GM12878 (cell line): ENCODE results near the gene ACADS. TPM values are rescaled to one million over a fixed set of nuclear protein-coding genes. Genes with fewer than 3 reads are reported as not detected.
A peak's percentile ranks its signal among the peaks of the same experiment; 100 is the strongest.

Experiments used
- ATAC-seq: fragments of 200-7000 bp; cut with Tn5 transposase; 3 replicates; pipeline ENCODE4 v1.9.1; 2020; ENCODE audit warnings: mild to moderate bottlenecking, moderate library complexity
- BruUV-seq: library from RNA; stranded (reverse); fragments of 400-500 nt; replicated peaks from 2 replicates; lab custom pipeline; 2021; lab: Mats Ljungman, UMichigan
- CTCF ChIA-PET: fragments of 300-600 bp; sonication (Branson Sonifier 250); formaldehyde crosslinking; extraction: SDS; loops from one replicate; lab custom pipeline; 2021; ENCODE audit warnings: inconsistent platforms; lab: Yijun Ruan, JAX
- POLR2A ChIA-PET: fragments of 350-600 bp; formaldehyde crosslinking; extraction: SDS; loops from one replicate; lab custom pipeline; 2021; ENCODE audit warnings: inconsistent platforms; lab: Charles Lee
- RAD21 ChIA-PET: fragments of 300-600 bp; sonication (Branson Sonifier 250); formaldehyde crosslinking; loops from one replicate; lab custom pipeline; 2023; ENCODE audit warnings: antibody characterized with exemption; ENCODE audit not compliant: unreplicated experiment; lab: Charles Lee
- SMC1A ChIA-PET: fragments of 300-600 bp; sonication (Branson Sonifier 250); formaldehyde crosslinking; loops from one replicate; lab custom pipeline; 2023; ENCODE audit not compliant: unreplicated experiment, uncharacterized antibody; lab: Charles Lee
- DNase-seq: peaks from one replicate; pipeline ENCODE4 v3.0.0-alpha.2; 2011; ENCODE audit warnings: low read depth, low spot score
- FAIRE-seq: peaks from 3 replicates; lab custom pipeline; 2011; peaks lifted over from hg19 to GRCh38; lab: Jason Lieb, UNC
- H2AFZ ChIP-seq: 2 replicates; pipeline ENCODE4 v1.6.0; 2011; ENCODE audit warnings: low read depth, low read length, control low read depth; ENCODE audit not compliant: control insufficient read depth
- H3K27ac ChIP-seq: 2 replicates; pipeline ENCODE4 v1.5.1; 2011; ENCODE audit warnings: control low read depth; ENCODE audit not compliant: control insufficient read depth, insufficient read depth
- H3K27me3 ChIP-seq, 2 experiments: replicated peaks in 1 of 2; 2 replicates each; pipeline versions ENCODE4 v1.6.0 to v1.6.1; 2011; ENCODE audit warnings: low read length in 1 of 2; ENCODE audit not compliant: control insufficient read depth in 2 of 2, insufficient read depth in 2 of 2
- H3K36me3 ChIP-seq, 2 experiments: 2 replicates each; pipeline ENCODE4 v1.5.1; 2011; ENCODE audit warnings: low read length in 1 of 2; ENCODE audit not compliant: control insufficient read depth in 2 of 2, insufficient read depth in 2 of 2
- H3K4me1 ChIP-seq: 2 replicates; pipeline ENCODE4 v1.6.1; 2011; ENCODE audit warnings: mild to moderate bottlenecking, low read length, moderate library complexity, mixed read lengths; ENCODE audit not compliant: control insufficient read depth, insufficient read depth
- H3K4me2 ChIP-seq: 2 replicates; pipeline ENCODE4 v1.6.0; 2011; ENCODE audit warnings: control low read depth; ENCODE audit not compliant: control insufficient read depth, insufficient read depth
- H3K4me3 ChIP-seq: fragments of 200-600 bp; sonication (generic); 2 replicates; pipeline ENCODE4 v1.5.1; 2016
- H3K79me2 ChIP-seq: 2 replicates; pipeline ENCODE4 v1.6.0; 2011; ENCODE audit warnings: low read length; ENCODE audit not compliant: control insufficient read depth, insufficient read depth
- H3K9ac ChIP-seq: 2 replicates; pipeline ENCODE4 v1.8.0; 2011; ENCODE audit warnings: low read length, control low read depth, mixed read lengths; ENCODE audit not compliant: control insufficient read depth, insufficient read depth
- H3K9me3 ChIP-seq: replicated peaks from 3 replicates; pipeline ENCODE4 v1.5.1; 2011; ENCODE audit warnings: mild to moderate bottlenecking, low read length; ENCODE audit not compliant: control insufficient read depth, insufficient read depth
- H4K20me1 ChIP-seq: 2 replicates; pipeline ENCODE4 v1.6.0; 2011; ENCODE audit not compliant: control insufficient read depth, insufficient read depth
- CHD1 ChIP-seq: IDR thresholded peaks from 2 replicates; pipeline ENCODE4 v1.6.1; 2012; ENCODE audit warnings: low read depth, low read length, improper control_type of control experiment
- DPF2 ChIP-seq: fragments of 450-650 bp; IDR thresholded peaks from 2 replicates; pipeline ENCODE4 v1.6.1; 2017; ENCODE audit warnings: mild to moderate bottlenecking
- LARP7 ChIP-seq: fragments of 450-650 bp; IDR thresholded peaks from 2 replicates; pipeline ENCODE4 v1.6.1; 2017; ENCODE audit warnings: mild to moderate bottlenecking
- MEF2B ChIP-seq: fragments of 450-650 bp; IDR thresholded peaks from 2 replicates; pipeline ENCODE4 v1.6.1; 2018; ENCODE audit warnings: mild to moderate bottlenecking, moderate library complexity; ENCODE audit not compliant: partially characterized antibody, poor library complexity, severe bottlenecking
- MTA2 ChIP-seq: fragments of 450-650 bp; IDR thresholded peaks from 2 replicates; pipeline ENCODE4 v1.6.1; 2016; ENCODE audit warnings: low read depth, mild to moderate bottlenecking, moderate library complexity
- NFYB ChIP-seq: IDR thresholded peaks from 2 replicates; pipeline ENCODE4 v1.6.1; 2011; ENCODE audit warnings: low read depth, mild to moderate bottlenecking, low read length, improper control_type of control experiment, moderate library complexity; ENCODE audit not compliant: insufficient read depth
- PAX8 ChIP-seq: fragments of 450-650 bp; IDR thresholded peaks from 2 replicates; pipeline ENCODE4 v1.6.1; 2017; ENCODE audit warnings: mild to moderate bottlenecking, moderate library complexity
- POLR2AphosphoS5 ChIP-seq: IDR thresholded peaks from 2 replicates; pipeline ENCODE4 v1.6.1; 2011; ENCODE audit warnings: mild to moderate bottlenecking, low read length, inconsistent platforms
- RELA ChIP-seq: fragments of 450-650 bp; IDR thresholded peaks from 2 replicates; pipeline ENCODE4 v1.8.0; 2014; ENCODE audit warnings: borderline replicate concordance; ENCODE audit not compliant: partially characterized antibody
- STAT3 ChIP-seq: IDR thresholded peaks from 2 replicates; pipeline ENCODE4 v1.6.1; 2011; ENCODE audit warnings: low read depth, low read length, improper control_type of control experiment
- TAF1 ChIP-seq: IDR thresholded peaks from 2 replicates; pipeline ENCODE4 v1.6.1; 2011; ENCODE audit warnings: mild to moderate bottlenecking, low read depth, low read length, borderline replicate concordance
- ZNF384 ChIP-seq: IDR thresholded peaks from 2 replicates; pipeline ENCODE4 v1.6.1; 2012; ENCODE audit warnings: low read depth, mild to moderate bottlenecking, low read length, improper control_type of control experiment, borderline replicate concordance
- ZSCAN29 ChIP-seq: fragments of 450-650 bp; IDR thresholded peaks from 2 replicates; pipeline ENCODE4 v1.6.1; 2017; ENCODE audit warnings: mild to moderate bottlenecking, moderate library complexity
- WGBS: methylation state at CpG from one replicate; pipeline ENCODE4 v1.1.6; 2016; ENCODE audit warnings: low lambda C conversion rate; ENCODE audit not compliant: insufficient replicate concordance, insufficient coverage; ENCODE audit errors: missing lambda C conversion rate; 5-methylcytosine and 5-hydroxymethylcytosine counted together
- in situ Hi-C: fragments of 300-500 bp; cut with MboI; formaldehyde crosslinking; loops from 9 replicates; pipeline ENCODE4 v1.14.3; 2018; ENCODE audit warnings: mixed read lengths
- intact Hi-C: fragments of 100-400 bp; cut with micrococcal nuclease; formaldehyde crosslinking; loops from one replicate; pipeline ENCODE4 v1.14.2; 2022; ENCODE audit not compliant: unreplicated experiment
- polyA plus RNA-seq, 11 experiments: library from polyadenylated mRNA; depleted of rRNA in 4 of 11; unstranded in 6 of 11; stranded (reverse) in 5 of 11; fragments of >200 nt; fragmentation: Nextera tagmentation in 4 of 11; fragmentation: Illumina TruSeq in 1 of 11; extraction: Ambion mirVana in 4 of 11; extraction: Trizol in 1 of 11; gene quantifications; 1 replicate in 1 of 11; 2 replicates in 10 of 11; pipeline versions ENCODE4 v1.2.1 to v1.2.3, GENCODE V29; 2011 to 2016; ENCODE audit warnings: inconsistent platforms in 2 of 11, missing spikeins in 2 of 11, low read depth in 1 of 11
- total RNA-seq, 4 experiments: library from RNA; depleted of rRNA in 3 of 4; stranded (reverse); fragments of >200 nt in 3 of 4; fragmentation: Illumina TruSeq in 1 of 4; extraction: Trizol in 1 of 4; gene quantifications; 2 replicates each; pipeline versions ENCODE4 v1.2.1 to v1.2.3, GENCODE V29; 2013 to 2021
- TF ChIP-seq, protein P1 (sequence below): fragments of 450-650 bp; conservative IDR thresholded peaks from 2 replicates; pipeline ENCODE4 v1.6.1; 2017; ENCODE audit warnings: mild to moderate bottlenecking, moderate library complexity

ACADS gene
- total and polyA plus RNA-seq, 10 of the 15 experiments (the other 5 are each of a cell fraction or from before 2014, with no cell fraction given): 0.05 to 18.1 (median 10.2) TPM

DNA sequence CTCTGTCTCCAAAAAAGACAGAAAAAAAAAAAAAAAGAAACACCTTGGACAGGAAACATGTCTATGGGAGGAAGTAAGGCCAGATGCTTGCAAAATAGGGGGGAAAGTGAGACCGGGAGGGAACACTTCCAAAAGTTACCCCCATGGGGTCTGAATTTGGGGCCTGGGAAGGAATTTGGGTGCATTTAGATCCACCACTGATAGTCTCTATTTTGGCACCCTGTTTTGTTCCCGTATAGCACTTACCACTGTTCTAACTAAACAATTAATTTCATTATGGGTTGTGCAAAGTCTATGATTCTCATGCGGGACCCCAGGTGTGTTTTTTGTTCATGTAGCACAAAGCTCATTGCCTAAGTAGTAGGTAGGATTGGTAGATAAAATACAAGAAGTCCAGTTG, 40.1 kb upstream of the ACADS start:
- ChIA-PET POLR2A (interaction anchor here (0.7 to 7.4 kb wide), 5 partner anchors 11 to 157 kb away, joined by 6 to 57 read pairs (median 29); partner anchors contain the start of gene COQ5), CTCF (interaction anchor here (0.6 to 24.8 kb wide), 7 partner anchors 13 to 210 kb away, joined by 3 to 454 read pairs (median 4); partner anchors contain the start of gene CABP1), RAD21 (interaction anchor here (0.9 to 8.9 kb wide), 5 partner anchors 8 to 166 kb away, joined by 3 to 144 read pairs (median 26); no protein-coding TSS in a partner anchor), SMC1A (interaction anchor here (0.6 to 11.7 kb wide), 4 partner anchors 13 to 162 kb away, joined by 3 to 167 read pairs (median 78); no protein-coding TSS in a partner anchor)
- H3K9ac ChIP-seq: no peak overlapping the region
- TF ChIP-seq RELA: no peak
- TF ChIP-seq STAT3: no peak
- 0 out of 2 replicates have a peak, but pooled peaks have one; percentile 10 for TF ChIP-seq ZNF384
- 0 out of 2 replicates have a peak overlapping the region, but pooled peaks have one; percentile 68 for H3K4me3 ChIP-seq
- H3K36me3 ChIP-seq: no peaks in the 10 kb centered on the region
- peak overlapping the region; percentile 96 for H3K27ac ChIP-seq
- H3K9me3 ChIP-seq: peaks cover 2% of the 10 kb centered on the region; the same call in 1 of the 3 replicates
- DNase-seq: no peak
- 39% methylated on average over 3 of the region's 3 CpGs for WGBS
- H2AFZ ChIP-seq: no peak overlapping the region
- H3K4me2 ChIP-seq: no peak overlapping the region
- no peak for FAIRE-seq
- H3K79me2 ChIP-seq: peaks cover 36% of the 10 kb centered on the region
- H3K27me3 ChIP-seq: no peaks in the 10 kb centered on the region
- peaks cover 17% of the 10 kb centered on the region for H3K4me1 ChIP-seq
- BruUV-seq: no TSS peak
- no peak for ATAC-seq
- H4K20me1 ChIP-seq: no peaks in the 10 kb centered on the region
- intact Hi-C loops: loop anchor here (2.0 to 5.0 kb wide), 2 partner anchors 15 to 167 kb away; no protein-coding TSS in a partner anchor
- in situ Hi-C loops: no loop called here

- ChIA-PET SMC1A (interaction anchor here (0.6 to 11.7 kb wide), 9 partner anchors 14 to 286 kb away, joined by 3 to 167 read pairs (median 7); partner anchors contain the start of gene UNC119B), RAD21 (interaction anchor here (0.9 to 8.9 kb wide), 12 partner anchors 9 to 286 kb away, joined by 3 to 144 read pairs (median 7); partner anchors contain the start of genes POP5 and UNC119B), CTCF (interaction anchor here (0.6 to 24.8 kb wide), 9 partner anchors 11 to 285 kb away, joined by 3 to 454 read pairs (median 3); partner anchors contain the start of gene CABP1), POLR2A (interaction anchor here (1.0 to 7.4 kb wide), 9 partner anchors 12 to 285 kb away, joined by 3 to 57 read pairs (median 8); partner anchors contain the start of gene POP5)
- Histone ChIP-seq H3K9me3 (peaks cover 2% of the 10 kb centered on the region; the same call in 1 of the 3 replicates), H3K79me2 (peaks cover 43% of the 10 kb centered on the region), H3K27ac (peak overlapping the region; percentile 96), H2AFZ (peak overlapping the region; percentile 99), H3K4me1 (peaks cover 15% of the 10 kb centered on the region), H3K27me3 (no peaks in the 10 kb centered on the region), H4K20me1 (no peaks in the 10 kb centered on the region; the same call in 1 of the 2 replicates), H3K4me2 (peak overlapping the region; percentile 82), H3K4me3 (peak overlapping the region; percentile 71), H3K9ac (peak overlapping the region; percentile 85), H3K36me3 (no peaks in the 10 kb centered on the region)
- BruUV-seq: no TSS peak
- ATAC-seq: peak; percentile 80
- under 1% methylated on average over 40 of the region's 46 CpGs for WGBS
- peak; percentile 93 for DNase-seq
- intact Hi-C loops (loop anchor here (1.0 to 5.0 kb wide), 5 partner anchors 8 to 166 kb away; no protein-coding TSS in a partner anchor), in situ Hi-C loops (no loop called here)
- FAIRE-seq: no peak
- TF ChIP-seq NFYB: peak; percentile 81
- no peak for TF ChIP-seq ZSCAN29
- TF ChIP-seq PAX8: no peak
- TF ChIP-seq, protein P1, sequence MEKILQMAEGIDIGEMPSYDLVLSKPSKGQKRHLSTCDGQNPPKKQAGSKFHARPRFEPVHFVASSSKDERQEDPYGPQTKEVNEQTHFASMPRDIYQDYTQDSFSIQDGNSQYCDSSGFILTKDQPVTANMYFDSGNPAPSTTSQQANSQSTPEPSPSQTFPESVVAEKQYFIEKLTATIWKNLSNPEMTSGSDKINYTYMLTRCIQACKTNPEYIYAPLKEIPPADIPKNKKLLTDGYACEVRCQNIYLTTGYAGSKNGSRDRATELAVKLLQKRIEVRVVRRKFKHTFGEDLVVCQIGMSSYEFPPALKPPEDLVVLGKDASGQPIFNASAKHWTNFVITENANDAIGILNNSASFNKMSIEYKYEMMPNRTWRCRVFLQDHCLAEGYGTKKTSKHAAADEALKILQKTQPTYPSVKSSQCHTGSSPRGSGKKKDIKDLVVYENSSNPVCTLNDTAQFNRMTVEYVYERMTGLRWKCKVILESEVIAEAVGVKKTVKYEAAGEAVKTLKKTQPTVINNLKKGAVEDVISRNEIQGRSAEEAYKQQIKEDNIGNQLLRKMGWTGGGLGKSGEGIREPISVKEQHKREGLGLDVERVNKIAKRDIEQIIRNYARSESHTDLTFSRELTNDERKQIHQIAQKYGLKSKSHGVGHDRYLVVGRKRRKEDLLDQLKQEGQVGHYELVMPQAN: peak; percentile 39; the same call in 1 of the 2 replicates
- TF ChIP-seq CHD1: peak; percentile 95
- peak; percentile 67 for TF ChIP-seq LARP7
- TF ChIP-seq MEF2B: peak; percentile 100
- TF ChIP-seq MTA2: peak; percentile 36; the same call in 1 of the 2 replicates
- peak; percentile 77; the same call in 1 of the 2 replicates for TF ChIP-seq POLR2AphosphoS5
- TF ChIP-seq DPF2: peak; percentile 73
- peak; percentile 49; the same call in 1 of the 2 replicates for TF ChIP-seq TAF1
Measured at GRCh38 chr12:120686151-120686689, 39.4 kb upstream of the ACADS start.
